GM12865 (cell line): ENCODE measurements around the gene ERCC4.

Experiments used
- DNase-seq: peaks from one replicate; pipeline ENCODE4 v3.0.0; 2010; ENCODE audit warnings: low read depth
- H3K4me3 ChIP-seq: 2 replicates; pipeline ENCODE4 v1.5.1; 2011; ENCODE audit warnings: mild to moderate bottlenecking, low read depth, low read length, control low read depth
- CTCF ChIP-seq: IDR thresholded peaks from 2 replicates; pipeline ENCODE4 v1.5.1; 2011; ENCODE audit warnings: low read length, control low read depth, low read depth, inconsistent platforms; ENCODE audit not compliant: insufficient read depth; ENCODE audit errors: missing control alignments

The ERCC4 gene

GRCh38 chr16:13953501-13953900 is 33.5 kb downstream of the ERCC4 start:
- no peak for DNase-seq
- H3K4me3 ChIP-seq: no peak overlapping the region
- no peak for TF ChIP-seq CTCF

GRCh38 chr16:13956635-13957196 is 36.8 kb downstream of the ERCC4 start:
- no peak for DNase-seq
- no peak for TF ChIP-seq CTCF
- peak overlapping the region; percentile 19; the same call in 1 of the 2 replicates for H3K4me3 ChIP-seq

GRCh38 chr16:13957197-13958078 is 37.5 kb downstream of the ERCC4 start:
- peak overlapping the region; percentile 36 for H3K4me3 ChIP-seq
- no peak for TF ChIP-seq CTCF

GRCh38 chr16:13958474-13958873 is 38.5 kb downstream of the ERCC4 start:
- TF ChIP-seq CTCF: no peak
- DNase-seq: no peak
- H3K4me3 ChIP-seq: no peak overlapping the region

More at GRCh38 chr16:13957197-13958078, 37.5 kb downstream of the ERCC4 start:
- DNase-seq: peak; percentile 78

- no peak for DNase-seq
- no peak for TF ChIP-seq CTCF
- H3K4me3 ChIP-seq: no peak overlapping the region
Observed at GRCh38 chr16:13959626-13960025, 39.7 kb downstream of the ERCC4 start.

- H3K4me3 ChIP-seq: no peak overlapping the region
- no peak for TF ChIP-seq CTCF
- DNase-seq: no peak
Observed at GRCh38 chr16:13961099-13961811, 41.3 kb downstream of the ERCC4 start.
